HTR-8/SVneo (cell line): ENCODE measurements around the gene ENTPD8.
"Not testable (repeated sequence)": the region's sequence is repeated elsewhere in the genome, so short reads cannot be mapped to it uniquely, and the experiment has no call there.

Source experiments
- DNase-seq: peaks from one replicate; pipeline ENCODE4 v3.0.0; 2011; ENCODE audit warnings: low spot score, mixed read lengths; ENCODE audit not compliant: insufficient read length
- FAIRE-seq: peaks from 2 replicates; lab custom pipeline; 2011; peaks lifted over from hg19 to GRCh38; lab: Jason Lieb, UNC

The ENTPD8 gene

GRCh38 chr9:137477778-137478612, 36.8 kb upstream of the ENTPD8 start:
- FAIRE-seq, result no peak

GRCh38 chr9:137476856-137477255, 35.7 kb upstream of the ENTPD8 start:
- FAIRE-seq (no peak), DNase-seq (no peak)

More at GRCh38 chr9:137477778-137478612, 36.8 kb upstream of the ENTPD8 start:
- no peak for DNase-seq

DNA sequence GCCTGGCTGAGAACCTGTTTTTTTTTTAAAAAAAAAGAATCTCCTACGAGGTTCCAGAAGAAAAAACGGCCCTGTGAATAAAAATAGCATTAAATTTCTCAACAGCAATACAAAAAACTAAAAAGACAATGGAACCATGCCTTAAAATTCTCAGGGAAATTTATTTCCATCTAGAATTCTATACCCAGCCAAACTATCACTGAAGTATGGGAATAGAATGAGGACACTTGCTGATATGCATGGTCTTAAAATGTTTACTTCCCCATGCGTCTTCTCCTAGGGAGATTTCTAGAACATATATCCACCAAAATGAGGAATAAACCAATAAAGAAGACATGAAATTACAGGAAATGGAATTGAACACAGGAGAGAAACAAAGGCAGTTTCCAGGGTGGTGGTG, 34.5 kb upstream of the ENTPD8 start:
- DNase-seq (no peak), FAIRE-seq (no peak)

DNA sequence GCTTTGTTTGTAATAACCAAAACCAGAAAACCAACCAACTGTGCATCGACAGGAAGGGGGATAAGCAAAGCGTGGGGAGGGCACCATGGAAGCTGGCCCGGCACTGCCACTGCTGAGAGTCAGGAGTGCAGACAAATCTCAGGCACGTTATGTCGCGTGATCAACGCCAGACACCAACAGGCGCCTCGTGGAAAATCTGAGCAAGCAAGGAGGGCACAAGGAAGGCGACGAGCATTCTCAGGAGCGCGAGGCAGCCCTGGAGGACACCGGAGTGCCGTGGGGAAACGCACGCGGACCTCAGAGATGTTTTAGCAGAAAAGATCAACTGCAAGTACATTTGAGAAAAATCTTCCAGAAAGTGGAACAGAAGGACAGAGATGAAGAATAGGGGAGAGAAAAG, 33.1 kb upstream of the ENTPD8 start:
- FAIRE-seq (no peak), DNase-seq (no peak)

DNA sequence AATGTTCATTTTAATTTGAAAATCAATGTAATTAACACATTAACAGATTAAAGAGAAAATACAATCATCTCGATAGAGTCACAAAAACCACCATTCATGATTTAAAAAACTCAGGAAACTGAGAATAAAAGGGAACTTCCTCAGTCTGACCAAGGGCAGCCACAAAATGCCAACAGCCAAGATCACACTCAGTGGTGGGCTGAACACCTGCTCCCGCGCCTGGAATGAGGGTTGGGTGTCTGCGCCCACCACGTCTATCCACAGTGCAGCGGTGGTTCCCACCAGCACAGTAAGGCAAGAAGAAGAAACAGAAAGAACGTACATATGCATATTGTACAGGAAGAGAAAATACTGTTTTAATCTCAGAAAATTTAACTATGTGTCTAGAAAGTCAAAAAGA, 29.6 kb upstream of the ENTPD8 start:
- DNase-seq, result no peak
- no peak for FAIRE-seq

DNA sequence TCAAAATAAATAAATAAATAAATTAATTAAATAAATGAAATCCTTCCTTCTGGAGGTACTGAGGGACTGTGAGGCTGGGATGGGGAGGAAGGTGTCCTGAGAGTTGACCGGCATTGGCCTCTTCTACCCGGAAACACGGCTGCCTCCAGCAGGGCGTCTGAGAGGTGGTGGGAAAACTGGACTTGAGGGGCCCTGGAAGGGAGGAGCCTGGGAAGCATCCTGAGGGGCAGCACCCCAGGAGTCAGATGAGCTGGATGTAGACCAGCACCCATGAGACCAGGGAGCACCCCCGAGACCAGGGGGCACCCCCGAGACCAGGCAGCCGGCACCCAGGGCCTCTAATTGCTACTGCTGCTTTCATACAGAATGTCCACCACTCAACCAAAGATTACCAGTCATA, 26.7 kb upstream of the ENTPD8 start:
- FAIRE-seq, result no peak
- DNase-seq, result no peak

DNA sequence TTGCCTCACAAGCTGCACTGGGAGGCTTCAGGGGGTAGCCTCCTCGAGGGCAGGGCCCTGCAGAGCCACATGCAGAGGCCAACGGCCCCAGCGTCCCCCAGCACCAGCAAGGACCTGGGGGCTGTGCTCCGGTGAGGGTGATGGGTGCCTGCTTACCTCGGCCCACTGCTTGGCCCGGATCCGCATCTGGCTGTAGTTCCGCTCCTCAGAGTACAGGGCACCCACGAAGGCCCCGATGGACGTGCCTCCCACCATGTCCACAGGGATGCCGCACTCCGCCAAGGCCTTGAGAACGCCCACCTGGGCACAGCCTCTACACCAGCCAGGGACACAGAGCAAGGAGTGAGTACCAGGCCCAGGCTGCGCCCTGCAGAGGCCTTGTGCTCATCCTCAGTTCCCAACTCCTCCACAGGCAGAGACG, 26.0 kb upstream of the ENTPD8 start:
- no peak for DNase-seq
- FAIRE-seq, result no peak

GRCh38 chr9:137466389-137467085, 25.4 kb upstream of the ENTPD8 start:
- FAIRE-seq, DNase-seq: not testable (repeated sequence)

DNA sequence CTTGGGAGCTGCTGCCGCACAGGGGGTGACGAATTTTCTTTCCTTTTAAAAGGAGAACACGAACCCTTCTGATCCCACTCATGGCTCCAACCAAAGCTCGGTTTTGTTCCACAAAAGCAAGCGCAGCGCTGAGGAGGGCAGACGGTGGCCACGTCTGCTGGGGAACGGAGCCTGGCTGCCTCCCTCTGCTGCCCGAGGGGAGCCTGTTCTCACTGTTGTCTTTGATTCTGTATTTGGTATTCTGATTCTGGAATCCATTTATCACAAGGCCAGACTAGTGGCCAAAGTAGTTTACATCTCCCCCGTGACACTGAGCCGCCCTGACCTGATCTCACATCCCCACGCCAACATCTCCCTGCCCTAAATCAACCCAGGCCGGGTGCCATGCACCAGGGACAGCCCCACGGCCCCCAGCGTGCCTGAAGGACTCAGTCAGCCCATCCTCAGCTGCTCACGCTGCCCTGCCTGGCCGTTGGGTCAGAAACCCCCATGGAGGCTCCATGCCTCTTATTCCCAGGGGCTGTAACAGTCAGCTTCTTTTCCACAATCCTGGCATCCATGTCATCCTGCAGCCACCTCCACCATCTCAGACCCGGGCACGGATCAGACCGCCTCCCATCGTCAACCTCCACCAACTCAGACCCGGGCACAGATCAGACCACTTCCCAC, 24.7 kb upstream of the ENTPD8 start:
- DNase-seq, result no peak
- FAIRE-seq, result no peak

GRCh38 chr9:137465000-137465719, 24.0 kb upstream of the ENTPD8 start:
- FAIRE-seq (no peak), DNase-seq (no peak)

- no peak for FAIRE-seq
- DNase-seq, result no peak
Observed at GRCh38 chr9:137464291-137464999, 23.3 kb upstream of the ENTPD8 start.

DNA sequence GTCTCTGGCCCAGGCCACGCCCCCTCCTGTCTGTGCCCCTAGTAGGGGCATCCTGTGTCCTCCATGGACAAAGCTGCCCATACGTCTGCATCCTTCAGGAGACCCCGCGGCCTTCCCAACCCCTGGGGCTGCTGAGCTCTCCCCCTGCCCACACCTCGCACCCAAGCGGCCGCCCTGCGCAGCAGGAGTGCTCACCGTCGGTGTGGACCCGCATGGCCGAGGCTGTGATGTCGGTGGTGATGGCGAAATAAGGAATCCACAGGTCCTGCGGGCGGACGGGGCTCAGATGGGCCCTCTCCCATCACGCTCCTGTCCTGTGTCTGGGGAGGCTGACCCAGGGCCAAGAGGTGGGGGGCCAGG, 22.8 kb upstream of the ENTPD8 start:
- no peak for DNase-seq
- no peak for FAIRE-seq

DNA sequence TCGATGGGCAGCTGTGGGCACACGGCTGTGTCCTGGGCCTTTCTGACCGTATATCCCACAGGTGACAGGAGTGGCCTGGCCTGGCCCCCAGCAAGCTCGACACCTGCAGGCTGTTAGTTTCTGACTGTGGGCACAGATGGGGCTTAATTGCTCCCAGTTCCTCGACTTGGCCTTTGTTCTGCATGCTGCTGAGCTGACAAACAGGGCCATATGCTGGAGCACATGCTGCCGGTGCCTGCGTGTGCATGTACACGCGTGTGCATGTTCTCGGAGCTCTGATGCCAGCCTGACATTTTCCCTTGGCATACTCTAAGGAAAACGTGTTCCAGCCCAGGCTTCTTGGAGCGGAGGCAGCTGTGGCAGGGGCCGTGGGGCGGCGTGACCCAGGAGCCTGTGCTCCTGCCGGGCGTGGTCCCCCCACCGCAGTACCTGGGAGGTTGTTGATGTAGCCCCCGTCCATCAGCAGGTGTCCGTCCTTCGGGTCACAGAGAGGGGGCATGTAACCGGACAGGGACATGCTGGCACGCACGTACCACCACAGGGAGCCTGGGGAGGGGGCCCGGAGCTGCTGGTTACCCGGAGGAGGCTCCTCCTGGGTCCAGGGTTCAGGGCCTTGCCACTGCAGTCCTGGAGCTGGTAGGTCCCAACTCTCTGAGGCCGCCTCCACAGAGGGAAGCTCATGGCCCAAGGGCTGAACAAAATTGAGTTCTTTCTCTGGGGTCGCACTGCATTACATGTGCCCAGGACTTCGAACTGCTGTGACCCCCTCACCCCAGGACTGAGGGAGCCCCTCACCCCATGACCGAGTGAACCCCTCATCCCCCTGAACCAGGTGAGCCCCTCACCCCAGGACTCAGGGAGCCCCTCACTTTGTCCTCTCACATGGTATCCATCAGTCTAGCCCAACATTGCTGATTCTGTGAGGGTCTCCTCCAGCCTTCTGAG, 22.1 kb upstream of the ENTPD8 start:
- FAIRE-seq, result no peak
- DNase-seq, result no peak

DNA sequence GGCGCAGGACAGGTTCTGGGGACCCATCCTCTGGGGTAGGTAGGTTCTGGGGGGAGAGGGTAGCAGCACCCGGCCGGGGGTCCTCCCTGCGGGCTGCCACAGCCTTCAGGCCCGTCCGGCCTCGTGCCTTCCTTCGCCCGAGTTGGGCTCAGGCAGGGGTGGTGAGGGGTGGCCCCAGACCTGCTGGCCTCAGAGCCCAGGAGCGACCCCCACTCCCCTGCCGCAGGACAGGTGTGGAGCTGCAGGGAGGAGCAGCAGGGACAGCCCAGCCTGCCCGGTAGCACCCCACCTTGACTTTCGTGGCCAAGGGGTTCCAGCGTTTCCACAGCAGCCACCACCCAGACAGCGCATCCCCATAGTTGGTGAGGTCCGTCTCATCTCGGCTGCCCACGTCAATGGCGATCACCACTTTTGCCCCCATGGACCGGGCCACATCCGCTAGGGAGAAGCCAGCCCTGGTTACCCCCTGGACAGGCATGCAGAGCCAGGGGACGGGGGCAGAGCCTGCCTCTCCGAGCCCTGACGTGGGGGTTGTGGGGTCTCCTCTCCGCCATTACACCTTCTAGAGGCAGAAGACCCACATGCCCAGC, 21.3 kb upstream of the ENTPD8 start:
- FAIRE-seq (no peak), DNase-seq (no peak)

GRCh38 chr9:137461663-137462395, 20.7 kb upstream of the ENTPD8 start:
- DNase-seq (no peak), FAIRE-seq (no peak)

DNA sequence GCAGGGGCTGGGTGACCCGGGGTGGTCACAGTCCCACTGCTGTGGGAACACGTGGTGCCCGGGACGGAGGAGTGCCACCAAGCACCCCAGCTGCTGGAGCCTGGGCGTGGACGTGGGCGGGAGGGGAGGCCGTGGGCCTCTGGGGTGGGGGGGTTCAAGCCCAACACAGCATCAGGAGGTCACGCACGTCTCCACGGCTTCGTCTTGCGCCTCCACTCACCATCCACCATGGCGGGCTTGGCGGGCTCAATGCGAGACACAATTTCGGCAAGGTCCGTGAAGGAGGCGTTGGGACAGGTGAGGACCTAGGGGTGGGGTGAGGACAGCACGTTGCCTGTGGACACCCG, 20.1 kb upstream of the ENTPD8 start:
- DNase-seq, result no peak
- FAIRE-seq, result no peak

GRCh38 chr9:137460363-137461315, 19.5 kb upstream of the ENTPD8 start:
- no peak for FAIRE-seq

More at GRCh38 chr9:137460363-137461315, 19.5 kb upstream of the ENTPD8 start:
- no peak for DNase-seq
